Upper lobe of right lung (tissue), 1 donor: ENCODE measurements around the gene TTLL1. TPM values are rescaled to one million over a fixed set of nuclear protein-coding genes. Genes with fewer than 3 reads are reported as not detected.

Experiments used
- ATAC-seq: fragments of 200-7000 bp; cut with Tn5 transposase; one replicate; pipeline ENCODE4 v1.9.1; 2020; ENCODE audit warnings: mild to moderate bottlenecking, moderate library complexity
- DNase-seq: peaks from one replicate; pipeline ENCODE4 v3.0.0-alpha.2; 2020
- H3K27ac ChIP-seq: fragments of 200-600 bp; one replicate; pipeline ENCODE4 v1.8.0; 2022
- H3K27me3 ChIP-seq: fragments of 200-600 bp; one replicate; pipeline ENCODE4 v1.8.0; 2022; ENCODE audit warnings: mild to moderate bottlenecking
- H3K36me3 ChIP-seq: fragments of 200-600 bp; one replicate; pipeline ENCODE4 v1.8.0; 2022
- H3K4me1 ChIP-seq: fragments of 200-600 bp; one replicate; pipeline ENCODE4 v1.8.0; 2022
- H3K4me3 ChIP-seq: fragments of 200-600 bp; one replicate; pipeline ENCODE4 v1.8.0; 2022; ENCODE audit warnings: mild to moderate bottlenecking
- H3K9me3 ChIP-seq: fragments of 200-600 bp; one replicate; pipeline ENCODE4 v1.8.0; 2022
- intact Hi-C: fragments of 100-400 bp; cut with DNase I; formaldehyde crosslinking; loops from one replicate; pipeline ENCODE4 v1.11.0; 2022
- total RNA-seq: library from RNA; stranded (reverse); fragmentation: NEBNext Ultra II Directional; extraction: Animal tissue kit (Norgen Biotek cat#: 25700); gene quantifications from one replicate; pipeline ENCODE4 v1.2.1, GENCODE V29; 2021
- TF ChIP-seq, protein P1 (sequence below): fragments of 200-600 bp; IDR thresholded peaks from one replicate; pipeline ENCODE4 v1.8.0; 2022; ENCODE audit warnings: antibody characterized with exemption
- donor health status: DM: no; HTN: yes; CAD: no; lungs with severe emphysema.

Gene TTLL1
- total RNA-seq, 1 donor from 2014 or later = 5.1 TPM

DNA sequence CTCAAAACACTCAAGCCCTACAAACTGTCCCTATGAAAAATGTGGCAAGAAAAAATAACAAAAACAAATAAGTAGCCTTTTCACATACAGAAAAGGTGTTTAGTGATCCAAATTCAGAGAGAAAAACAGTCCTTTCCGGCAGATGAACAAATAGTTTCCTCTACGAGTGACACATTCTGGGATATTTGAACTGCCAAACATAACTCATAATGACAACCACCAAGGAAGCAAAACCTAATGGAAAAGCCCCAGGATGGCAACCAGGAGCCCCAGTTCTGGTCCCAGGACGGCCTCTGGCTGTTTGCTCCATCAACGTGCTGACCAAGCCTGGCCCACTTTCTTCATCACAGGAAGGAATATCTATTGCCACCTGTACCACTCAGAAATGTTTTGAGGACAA is 80.3 kb downstream of the TTLL1 start:
- H3K36me3 ChIP-seq = no peaks in the 10 kb centered on the region
- peak overlapping the region; percentile 4 for H3K27ac ChIP-seq
- H3K4me1 ChIP-seq = peaks cover 65% of the 10 kb centered on the region
- no peaks in the 10 kb centered on the region for H3K27me3 ChIP-seq
- intact Hi-C loops = no loop called here
- TF ChIP-seq, protein P1, sequence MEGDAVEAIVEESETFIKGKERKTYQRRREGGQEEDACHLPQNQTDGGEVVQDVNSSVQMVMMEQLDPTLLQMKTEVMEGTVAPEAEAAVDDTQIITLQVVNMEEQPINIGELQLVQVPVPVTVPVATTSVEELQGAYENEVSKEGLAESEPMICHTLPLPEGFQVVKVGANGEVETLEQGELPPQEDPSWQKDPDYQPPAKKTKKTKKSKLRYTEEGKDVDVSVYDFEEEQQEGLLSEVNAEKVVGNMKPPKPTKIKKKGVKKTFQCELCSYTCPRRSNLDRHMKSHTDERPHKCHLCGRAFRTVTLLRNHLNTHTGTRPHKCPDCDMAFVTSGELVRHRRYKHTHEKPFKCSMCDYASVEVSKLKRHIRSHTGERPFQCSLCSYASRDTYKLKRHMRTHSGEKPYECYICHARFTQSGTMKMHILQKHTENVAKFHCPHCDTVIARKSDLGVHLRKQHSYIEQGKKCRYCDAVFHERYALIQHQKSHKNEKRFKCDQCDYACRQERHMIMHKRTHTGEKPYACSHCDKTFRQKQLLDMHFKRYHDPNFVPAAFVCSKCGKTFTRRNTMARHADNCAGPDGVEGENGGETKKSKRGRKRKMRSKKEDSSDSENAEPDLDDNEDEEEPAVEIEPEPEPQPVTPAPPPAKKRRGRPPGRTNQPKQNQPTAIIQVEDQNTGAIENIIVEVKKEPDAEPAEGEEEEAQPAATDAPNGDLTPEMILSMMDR = no peak
- H3K9me3 ChIP-seq = no peaks in the 10 kb centered on the region
- DNase-seq (no peak), ATAC-seq (no peak)
- H3K4me3 ChIP-seq = no peak overlapping the region

DNA sequence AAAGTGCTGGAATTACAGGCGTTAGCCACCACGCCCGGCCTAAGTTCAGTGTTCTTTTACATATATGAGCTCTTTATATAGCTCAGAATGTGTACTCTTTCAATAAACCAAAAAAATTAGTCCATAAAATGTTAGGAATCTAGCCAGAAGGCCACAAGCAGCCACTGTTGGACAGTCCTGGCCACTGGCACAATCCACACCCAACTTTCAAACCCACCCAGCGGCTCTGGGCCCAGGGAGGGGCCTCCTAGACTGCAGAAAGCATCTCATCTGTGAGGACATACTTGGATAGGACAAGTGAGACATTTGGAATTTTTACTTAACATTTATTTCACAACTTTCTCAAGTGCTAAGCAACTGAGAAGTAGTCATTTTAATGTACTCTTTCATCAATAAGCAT is 80.7 kb downstream of the TTLL1 start:
- intact Hi-C loops = no loop called here
- Histone ChIP-seq H3K36me3 (no peaks in the 10 kb centered on the region), H3K9me3 (no peaks in the 10 kb centered on the region), H3K27me3 (no peaks in the 10 kb centered on the region), H3K4me1 (peaks cover 65% of the 10 kb centered on the region), H3K27ac (peak overlapping the region; percentile 4), H3K4me3 (no peak overlapping the region)
- TF ChIP-seq, protein P1 = no peak
- ATAC-seq (no peak), DNase-seq (no peak)

DNA sequence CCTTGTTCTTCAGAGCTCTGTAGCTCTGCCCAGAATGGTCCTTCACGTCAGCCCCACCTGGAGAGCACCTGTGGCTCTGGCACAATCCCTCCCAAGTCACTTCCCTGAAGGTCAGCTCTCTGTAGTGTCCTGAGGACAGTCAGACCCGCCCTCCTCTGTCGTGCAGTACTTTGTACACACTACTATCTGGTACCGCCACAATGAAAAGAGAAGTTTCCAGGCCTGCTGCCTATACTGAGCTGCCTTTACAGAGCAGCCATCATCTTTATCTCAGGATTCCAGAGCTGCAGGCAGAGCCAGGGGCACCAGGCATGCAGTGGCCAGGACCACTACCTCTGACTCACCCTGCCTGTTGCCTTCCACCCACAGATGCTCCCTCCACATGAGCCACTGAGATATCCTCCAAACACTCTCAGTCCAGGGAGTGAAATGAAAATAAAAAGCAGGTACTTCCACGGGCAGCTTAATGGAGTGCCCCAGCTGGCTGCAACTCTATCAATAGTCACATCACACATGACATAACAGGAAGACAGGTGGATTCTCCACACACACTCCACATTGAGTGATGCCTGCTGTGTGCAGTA is 81.6 kb downstream of the TTLL1 start:
- H3K4me1 ChIP-seq = peaks cover 65% of the 10 kb centered on the region

DNA sequence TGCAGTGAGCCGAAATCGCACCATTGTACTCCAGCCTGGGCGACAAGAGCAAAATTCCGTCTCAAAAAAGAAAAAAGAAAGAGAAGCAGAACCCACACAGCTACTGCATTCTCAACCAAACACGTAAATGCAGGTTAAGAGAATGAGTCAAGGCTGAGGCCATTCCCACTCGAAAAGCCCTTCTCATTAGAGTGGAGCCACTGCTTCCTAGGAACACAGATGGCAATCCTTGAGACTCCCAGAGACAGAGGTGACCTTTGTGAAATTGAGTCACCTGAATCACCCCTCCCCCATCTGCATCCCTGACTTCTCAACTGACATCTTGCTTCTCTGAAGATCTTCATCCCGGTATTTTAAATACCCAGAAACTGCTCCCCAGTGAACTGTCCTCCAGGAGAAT is 82.4 kb downstream of the TTLL1 start:
- H3K27me3 ChIP-seq = no peaks in the 10 kb centered on the region
- no peaks in the 10 kb centered on the region for H3K36me3 ChIP-seq
- ATAC-seq (peak; percentile 66), DNase-seq (no peak)
- H3K4me1 ChIP-seq = peaks cover 71% of the 10 kb centered on the region
- no peak overlapping the region for H3K4me3 ChIP-seq
- H3K9me3 ChIP-seq = no peaks in the 10 kb centered on the region
- H3K27ac ChIP-seq = peak overlapping the region; percentile 53
- intact Hi-C loops = no loop called here
- TF ChIP-seq, protein P1 = no peak

More for the DNA sequence above, 81.6 kb downstream of the TTLL1 start:
- Histone ChIP-seq H3K27me3 (no peaks in the 10 kb centered on the region), H3K4me3 (no peak overlapping the region), H3K27ac (peak overlapping the region; percentile 53), H3K9me3 (no peaks in the 10 kb centered on the region), H3K36me3 (no peaks in the 10 kb centered on the region)
- DNase-seq = peak; percentile 80
- intact Hi-C loops = no loop called here
- TF ChIP-seq, protein P1 = no peak
- peak; percentile 91 for ATAC-seq

DNA sequence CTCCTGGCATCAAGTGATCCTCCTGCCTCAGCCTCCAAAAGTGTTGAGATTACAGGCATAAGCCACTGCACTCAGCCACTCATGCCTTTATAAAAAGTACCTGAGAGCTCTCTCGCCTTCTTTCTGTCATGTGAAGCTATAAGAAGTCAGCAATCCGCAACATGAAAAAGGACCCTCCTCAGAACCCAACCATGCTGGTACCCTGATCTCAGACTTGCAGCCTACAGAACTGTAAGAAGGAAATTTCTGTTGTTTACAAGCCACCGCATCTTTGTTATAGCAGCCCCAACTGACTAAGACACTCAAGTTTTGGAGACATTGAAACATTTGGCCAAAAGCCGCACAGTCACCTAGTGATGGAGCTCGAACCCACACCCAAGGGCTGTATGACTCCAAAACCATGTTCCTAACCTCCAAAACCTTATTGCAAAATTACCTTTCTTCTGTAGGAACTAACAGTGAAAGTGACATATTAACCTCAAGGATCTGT is 83.1 kb downstream of the TTLL1 start:
- DNase-seq (no peak), ATAC-seq (no peak)
- no peaks in the 10 kb centered on the region for H3K27me3 ChIP-seq
- H3K4me3 ChIP-seq = no peak overlapping the region
- H3K36me3 ChIP-seq = no peaks in the 10 kb centered on the region
- H3K9me3 ChIP-seq = no peaks in the 10 kb centered on the region
- TF ChIP-seq, protein P1 = no peak
- peaks cover 78% of the 10 kb centered on the region for H3K4me1 ChIP-seq
- intact Hi-C loops = no loop called here
- H3K27ac ChIP-seq = peak overlapping the region; percentile 53
